Thyroid gland (tissue), 4 donors: ENCODE measurements around the gene ADAM33.

ENCODE experiments used
- CTCF ChIP-seq, 6 experiments: fragments of 200-600 bp in 3 of 6; fragments of 450-650 bp in 3 of 6; sonication (generic) in 3 of 6; IDR thresholded peaks; one replicate each; pipeline ENCODE4 v1.5.1; 2016 to 2019; ENCODE audit warnings: antibody characterized with exemption in 6 of 6, mild to moderate bottlenecking in 2 of 6, inconsistent platforms in 1 of 6, moderate library complexity in 1 of 6
- POLR2A ChIP-seq, 2 donors: fragments of 450-650 bp; IDR thresholded peaks; one replicate each; pipeline ENCODE4 v1.6.1; 2017; ENCODE audit warnings: antibody characterized with exemption in 2 of 2, mild to moderate bottlenecking in 2 of 2, moderate library complexity in 1 of 2

GRCh38 chr20:3704087-3704486, 22.3 kb upstream of the ADAM33 start:
- TF ChIP-seq CTCF (IDR thresholded peaks at IDR 0.05), result no peak
- no peak for TF ChIP-seq POLR2A (IDR thresholded peaks at IDR 0.05)
